LHCN-M2 (cell line): Measurements from ENCODE around the gene CEP20. TPM values are rescaled to one million over a fixed set of nuclear protein-coding genes. Genes with fewer than 3 reads are reported as not detected.

Experiments used
- DNase-seq: peaks from one replicate; pipeline ENCODE4 v3.0.0-alpha.2; 2012; ENCODE audit warnings: low read depth
- total RNA-seq: library from RNA; depleted of rRNA; stranded (reverse); fragments of >200 nt; gene quantifications from 2 replicates; pipeline ENCODE4 v1.2.3, GENCODE V29; 2014; rRNA removed

Gene CEP20
- total RNA-seq, 1 experiment from 2014 or later, result 69.6 TPM

- DNase-seq, result no peak
Measured at GRCh38 chr16:15834502-15834901, 53.9 kb downstream of the CEP20 start.

DNA sequence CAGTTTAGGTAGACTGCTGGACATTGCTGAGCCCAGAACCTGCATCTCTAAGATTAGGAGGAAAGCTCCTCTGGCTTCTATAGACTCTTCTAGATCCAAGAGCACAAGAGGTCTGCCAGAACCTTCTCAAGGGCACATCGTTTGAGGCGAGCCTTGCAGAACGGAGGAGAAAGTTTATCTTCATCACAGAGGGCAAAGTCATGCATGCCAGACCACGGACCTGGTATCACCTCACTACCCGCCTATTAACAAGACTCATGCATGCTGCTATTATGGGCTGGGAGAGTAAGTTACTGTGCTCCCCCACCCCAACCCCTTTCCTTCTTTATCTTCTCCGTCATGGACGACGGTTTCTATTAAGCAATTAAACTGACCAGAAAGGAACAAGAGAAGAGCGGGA lies 54.9 kb downstream of the CEP20 start:
- no peak for DNase-seq

- DNase-seq, result no peak
Measured at GRCh38 chr16:15832241-15832640, 56.2 kb downstream of the CEP20 start.

- DNase-seq, result no peak
Measured at GRCh38 chr16:15830832-15831451, 57.5 kb downstream of the CEP20 start.

GRCh38 chr16:15829460-15829859 lies 58.9 kb downstream of the CEP20 start:
- no peak for DNase-seq

- no peak for DNase-seq
Measured at GRCh38 chr16:15827709-15828343, 60.6 kb downstream of the CEP20 start.

- DNase-seq, result no peak
Measured at GRCh38 chr16:15827299-15827698, 61.1 kb downstream of the CEP20 start.

DNA sequence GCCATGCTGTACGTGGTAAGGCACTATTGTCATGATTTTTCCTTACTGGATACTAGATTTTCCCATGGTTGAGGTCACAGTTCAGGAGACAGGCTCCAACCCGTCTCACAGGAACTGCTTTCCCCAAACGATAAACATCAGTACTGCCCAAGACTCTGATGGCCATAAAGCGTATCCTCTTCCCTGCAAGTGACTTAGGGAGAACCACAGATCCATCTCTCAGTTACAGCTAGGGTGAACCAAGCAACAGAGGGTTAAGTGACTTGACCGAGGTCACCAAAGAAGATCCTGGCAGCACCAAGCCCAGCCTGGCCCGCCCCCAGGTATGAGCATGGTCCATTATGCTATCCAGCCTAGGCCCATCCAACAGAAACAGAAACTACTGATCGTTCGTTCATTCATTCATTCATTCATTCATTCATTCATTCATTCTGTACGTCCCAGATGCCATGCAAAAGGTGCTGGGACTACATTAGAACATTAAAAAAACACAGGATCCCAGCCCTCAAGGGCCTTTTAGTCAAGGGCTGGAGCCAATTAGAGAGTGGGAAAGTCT lies 62.6 kb downstream of the CEP20 start:
- no peak for DNase-seq

GRCh38 chr16:15822957-15823356 lies 65.4 kb downstream of the CEP20 start:
- DNase-seq, result no peak

GRCh38 chr16:15820837-15821236 lies 67.6 kb downstream of the CEP20 start:
- no peak for DNase-seq

DNA sequence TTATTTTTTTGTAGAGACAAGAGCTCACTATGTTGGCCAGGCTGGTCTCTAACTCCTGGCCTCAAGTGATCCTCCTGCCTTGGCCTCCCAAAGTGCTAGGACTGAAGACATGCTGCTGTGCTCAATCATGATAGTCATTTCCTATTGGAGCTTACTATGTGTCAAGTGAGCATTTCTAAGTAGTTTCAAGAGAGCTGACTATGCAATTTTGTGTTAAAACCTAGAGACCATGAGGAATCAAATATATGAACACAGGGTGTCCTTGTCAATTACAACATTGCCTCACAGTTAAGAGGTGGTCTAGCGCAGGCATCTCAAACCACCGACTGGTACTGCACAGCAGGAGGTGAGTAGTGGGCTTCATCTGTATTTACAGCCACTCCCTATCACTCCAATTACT lies 69.4 kb downstream of the CEP20 start:
- DNase-seq, result no peak

DNA sequence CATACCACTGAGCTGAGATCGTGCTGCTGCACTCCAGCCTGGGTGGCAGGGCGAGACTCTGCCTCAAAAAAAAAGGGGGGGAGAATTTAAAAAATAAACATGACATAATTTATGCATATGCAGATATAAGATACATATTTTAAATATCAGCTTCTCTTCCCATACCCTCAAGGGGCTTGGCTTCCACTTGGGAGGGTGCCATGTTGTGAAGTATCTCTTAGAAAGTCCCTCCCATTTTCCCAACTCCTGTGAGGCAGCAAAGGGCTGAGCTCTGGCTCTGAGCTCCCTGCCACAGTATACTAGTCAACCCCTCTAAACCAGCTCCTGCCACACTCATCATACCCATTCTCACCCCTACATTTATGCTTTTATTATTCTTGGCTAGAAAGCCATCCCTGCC lies 71.0 kb downstream of the CEP20 start:
- no peak for DNase-seq

- no peak for DNase-seq
Measured at GRCh38 chr16:15816228-15816627, 72.2 kb downstream of the CEP20 start.

Other genes starting within 250 kb of the CEP20 start
- 11.9 and 15.3 TPM in 2 replicates for gene MARF1, start 245.4 kb downstream of the CEP20 start, total RNA-seq
- gene NDE1, start 238.4 kb downstream of the CEP20 start, total RNA-seq, result 29.6 and 51.2 TPM in 2 replicates
- under 0.01 TPM in 1 of 2 replicates, not detected in the other for gene MYH11, start 31.6 kb downstream of the CEP20 start, total RNA-seq
- gene ABCC1, start 61.0 kb upstream of the CEP20 start, total RNA-seq, result 10.3 and 11.5 TPM in 2 replicates